ENCODE data around the gene CT45A6. TPM values are rescaled to one million over a fixed set of nuclear protein-coding genes. Genes with fewer than 3 reads are reported as not detected.
"Not testable (repeated sequence)": the region's sequence is repeated elsewhere in the genome, so short reads cannot be mapped to it uniquely, and the experiment has no call there.

CT45A6 gene
- total RNA-seq (ENCODE audit: insufficient read depth, low replicate concordance), result not detected

DNA sequence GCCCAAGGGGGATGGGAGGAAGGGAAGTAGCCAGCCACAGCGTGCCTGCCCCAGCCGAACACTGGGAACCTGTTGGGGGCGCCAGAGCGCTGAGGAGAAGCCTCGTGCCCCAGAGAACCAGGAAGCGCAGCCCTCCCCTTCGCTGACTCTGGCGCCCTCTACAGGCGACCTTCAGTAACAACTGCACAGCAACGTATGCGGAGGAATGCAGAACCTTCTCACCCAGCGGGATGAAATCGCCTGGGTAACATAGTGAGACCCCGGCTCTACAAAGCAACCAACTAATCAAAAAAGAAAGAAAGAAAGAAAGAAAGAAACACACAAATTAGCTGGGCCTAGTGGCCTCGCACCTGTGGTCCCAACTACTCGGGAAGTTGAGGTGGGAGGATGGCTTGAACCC lies at the start of gene CT45A6:
CT45A6 (minus strand) TSS at position 101 of the 400 bp plus-strand sequence. CDS start 3,794 bp downstream, outside the sequence.
- not testable (repeated sequence) for DNase-seq (ENCODE audit: low spot score)

DNA sequence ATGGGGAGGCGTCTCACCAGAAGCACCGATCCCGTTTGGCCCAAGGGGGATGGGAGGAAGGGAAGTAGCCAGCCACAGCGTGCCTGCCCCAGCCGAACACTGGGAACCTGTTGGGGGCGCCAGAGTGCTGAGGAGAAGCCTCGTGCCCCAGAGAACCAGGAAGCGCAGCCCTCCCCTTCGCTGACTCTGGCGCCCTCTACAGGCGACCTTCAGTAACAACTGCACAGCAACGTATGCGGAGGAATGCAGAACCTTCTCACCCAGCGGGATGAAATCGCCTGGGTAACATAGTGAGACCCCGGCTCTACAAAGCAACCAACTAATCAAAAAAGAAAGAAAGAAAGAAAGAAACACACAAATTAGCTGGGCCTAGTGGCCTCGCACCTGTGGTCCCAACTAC lies 34.6 kb upstream of the CT45A6 start, which contains the start of gene CT45A7:
CT45A7 (minus strand) TSS at position 101 of the 400 bp plus-strand sequence. CDS start 3,747 bp downstream, outside the sequence.
- DNase-seq (ENCODE audit: low spot score), result not testable (repeated sequence)

- DNase-seq (ENCODE audit: low spot score), result not testable (repeated sequence)
Observed at GRCh38 chrX:135819912-135820311, 17.3 kb upstream of the CT45A6 start, which contains the start of gene CT45A2. TSS of gene CT45A2 (minus strand) at chrX:135820012. CDS start at chrX:135816265, 3,747 bp downstream.

DNA sequence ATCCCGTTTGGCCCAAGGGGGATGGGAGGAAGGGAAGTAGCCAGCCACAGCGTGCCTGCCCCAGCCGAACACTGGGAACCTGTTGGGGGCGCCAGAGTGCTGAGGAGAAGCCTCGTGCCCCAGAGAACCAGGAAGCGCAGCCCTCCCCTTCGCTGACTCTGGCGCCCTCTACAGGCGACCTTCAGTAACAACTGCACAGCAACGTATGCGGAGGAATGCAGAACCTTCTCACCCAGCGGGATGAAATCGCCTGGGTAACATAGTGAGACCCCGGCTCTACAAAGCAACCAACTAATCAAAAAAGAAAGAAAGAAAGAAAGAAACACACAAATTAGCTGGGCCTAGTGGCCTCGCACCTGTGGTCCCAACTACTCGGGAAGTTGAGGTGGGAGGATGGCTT lies 17.2 kb downstream of the CT45A6 start, which contains the start of gene CT45A5:
CT45A5 (minus strand) TSS at position 101 of the 400 bp plus-strand sequence. CDS start 3,774 bp downstream, outside the sequence.
- DNase-seq (ENCODE audit: low spot score), result not testable (repeated sequence)

GRCh38 chrX:135768091-135768490 lies 34.5 kb downstream of the CT45A6 start, which contains the start of gene CT45A3:
TSS of gene CT45A3 (minus strand) at chrX:135768191. CDS start at chrX:135764444, 3,747 bp downstream.
- DNase-seq (ENCODE audit: low spot score), result not testable (repeated sequence)

DNA sequence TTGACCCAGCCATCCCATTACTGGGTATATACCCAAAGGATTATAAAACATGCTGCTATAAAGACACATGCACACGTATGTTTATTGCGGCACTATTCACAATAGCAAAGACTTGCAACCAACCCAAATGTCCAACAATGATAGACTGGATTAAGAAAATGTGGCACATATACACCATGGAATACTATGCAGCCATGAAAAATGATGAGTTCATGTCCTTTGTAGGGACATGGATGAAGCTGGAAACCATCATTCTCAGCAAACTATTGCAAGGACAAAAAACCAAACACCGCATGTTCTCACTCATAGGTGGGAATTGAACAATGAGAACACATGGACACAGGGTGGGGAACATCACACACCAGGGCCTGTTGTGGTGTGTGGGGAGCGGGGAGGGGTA lies 57.8 kb downstream of the CT45A6 start:
- DNase-seq (ENCODE audit: low spot score), result not testable (repeated sequence)

Other genes starting within 250 kb of the CT45A6 start
- gene CT45A1, start 89.1 kb downstream of the CT45A6 start, total RNA-seq (ENCODE audit: insufficient read depth, low replicate concordance), result not detected
- gene CT45A3, start 34.6 kb downstream of the CT45A6 start, total RNA-seq (ENCODE audit: insufficient read depth, low replicate concordance), result 0.72 TPM
- gene CT45A5, start 17.3 kb downstream of the CT45A6 start, total RNA-seq (ENCODE audit: insufficient read depth, low replicate concordance), result 0.72 TPM
- gene CT45A2, start 17.2 kb upstream of the CT45A6 start, total RNA-seq (ENCODE audit: insufficient read depth, low replicate concordance), result not detected
- gene CT45A7, start 34.5 kb upstream of the CT45A6 start, total RNA-seq (ENCODE audit: insufficient read depth, low replicate concordance), result not detected
- gene CT45A8, start 51.8 kb upstream of the CT45A6 start, total RNA-seq (ENCODE audit: insufficient read depth, low replicate concordance), result not detected
- not detected for gene CT45A9, start 69.0 kb upstream of the CT45A6 start, total RNA-seq (ENCODE audit: insufficient read depth, low replicate concordance)
- gene CT45A10, start 90.7 kb upstream of the CT45A6 start, total RNA-seq (ENCODE audit: insufficient read depth, low replicate concordance), result not detected
- gene SAGE1, start 90.9 kb upstream of the CT45A6 start, total RNA-seq (ENCODE audit: insufficient read depth, low replicate concordance), result not detected
- gene MMGT1, start 171.2 kb upstream of the CT45A6 start, total RNA-seq (ENCODE audit: insufficient read depth, low replicate concordance), result 9.1 TPM
- gene SLC9A6, start 182.6 kb upstream of the CT45A6 start, total RNA-seq (ENCODE audit: insufficient read depth, low replicate concordance), result 14.0 TPM

All from umbilical cord (tissue), 2 donors.